Ectodermal cell (in vitro differentiated cells): Measurements from ENCODE around the gene MYLK. TPM values are rescaled to one million over a fixed set of nuclear protein-coding genes. Genes with fewer than 3 reads are reported as not detected.

Experiments used
- H3K27ac ChIP-seq: 2 replicates; pipeline ENCODE4 v1.7.0; 2013; ENCODE audit warnings: mild to moderate bottlenecking, low read depth, low read length; ENCODE audit not compliant: insufficient read depth, poor library complexity, severe bottlenecking
- H3K27me3 ChIP-seq: 2 replicates; pipeline ENCODE4 v1.7.0; 2013; ENCODE audit warnings: mild to moderate bottlenecking, low read length; ENCODE audit not compliant: insufficient read depth, control insufficient read depth, poor library complexity, severe bottlenecking
- H3K36me3 ChIP-seq: one replicate; pipeline ENCODE4 v1.7.0; 2013; ENCODE audit warnings: low read length; ENCODE audit not compliant: control insufficient read depth, insufficient read depth
- H3K4me1 ChIP-seq: one replicate; pipeline ENCODE4 v1.7.0; 2013; ENCODE audit warnings: low read length; ENCODE audit not compliant: control insufficient read depth, insufficient read depth
- H3K4me3 ChIP-seq: 2 replicates; pipeline ENCODE4 v1.7.0; 2013; ENCODE audit warnings: low read depth, low read length, control low read depth; ENCODE audit not compliant: insufficient read depth
- H3K9me3 ChIP-seq: 2 replicates; pipeline ENCODE4 v1.7.0; 2013; ENCODE audit warnings: mild to moderate bottlenecking, low read length, moderate library complexity; ENCODE audit not compliant: control insufficient read depth
- WGBS, 2 experiments: methylation state at CpG; one replicate each; pipeline ENCODE4 v1.1.7; 2013; ENCODE audit warnings: missing lambda C conversion rate in 2 of 2; 5-methylcytosine and 5-hydroxymethylcytosine counted together
- polyA plus RNA-seq, 4 experiments: library from polyadenylated mRNA; stranded (reverse); fragments of 50-300 nt; gene quantifications; one replicate each; pipeline ENCODE4 v1.2.3, GENCODE V29; 2013

MYLK gene
- polyA plus RNA-seq (2013, experiment 1 of 4) = 24.7 TPM
- 36.3 TPM for polyA plus RNA-seq (2013, experiment 2 of 4)
- 22.8 TPM for polyA plus RNA-seq (2013, experiment 3 of 4)
- polyA plus RNA-seq (2013, experiment 4 of 4) = 25.2 TPM

DNA sequence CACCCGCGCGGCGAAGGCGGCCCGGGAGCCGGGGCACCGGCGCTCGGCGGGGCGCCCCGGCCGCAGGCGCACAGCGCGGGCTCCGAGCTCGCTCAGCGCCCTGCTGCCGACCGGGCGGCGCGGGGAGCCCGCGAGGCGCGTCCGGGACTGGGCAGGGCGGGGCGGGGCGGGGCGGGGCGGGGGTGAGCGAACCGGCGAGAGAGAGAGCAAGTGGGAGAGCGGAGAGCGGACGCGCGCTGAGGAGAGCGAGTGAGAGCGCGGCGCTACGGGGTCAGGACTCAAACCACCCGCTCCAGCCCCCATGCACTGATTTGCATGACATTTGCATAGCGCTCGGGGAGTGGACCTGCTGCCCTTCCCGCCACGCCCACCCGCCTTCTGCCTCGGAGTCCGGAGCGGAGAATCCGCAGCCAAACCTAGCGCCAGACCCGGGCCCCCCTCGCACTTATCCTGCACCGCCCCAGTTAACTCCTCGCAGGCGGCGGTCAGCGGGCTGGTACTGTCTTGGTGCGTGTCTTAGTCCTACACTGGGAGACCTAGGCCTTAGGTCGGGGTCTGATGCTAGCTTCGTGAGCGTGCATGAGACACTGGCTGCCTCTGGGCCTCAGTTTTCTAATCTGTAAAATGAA lies at the start of gene MYLK:
TSS of gene MYLK (minus strand) at position 130 of the 629 bp plus-strand sequence. CDS start 90,491 bp downstream, outside the sequence.
- H3K27me3 ChIP-seq = peaks cover 6% of the 10 kb centered on the region
- WGBS, 2 experiments = 1% methylated on average over 70 of the region's 70 CpGs
- peaks cover 23% of the 10 kb centered on the region for H3K4me1 ChIP-seq
- H3K27ac ChIP-seq = peak within 1 kb of the TSS; percentile 16
- H3K36me3 ChIP-seq = no peaks in the 10 kb centered on the region
- no peaks in the 10 kb centered on the region for H3K9me3 ChIP-seq
- peak within 1 kb of the TSS; percentile 77 for H3K4me3 ChIP-seq

DNA sequence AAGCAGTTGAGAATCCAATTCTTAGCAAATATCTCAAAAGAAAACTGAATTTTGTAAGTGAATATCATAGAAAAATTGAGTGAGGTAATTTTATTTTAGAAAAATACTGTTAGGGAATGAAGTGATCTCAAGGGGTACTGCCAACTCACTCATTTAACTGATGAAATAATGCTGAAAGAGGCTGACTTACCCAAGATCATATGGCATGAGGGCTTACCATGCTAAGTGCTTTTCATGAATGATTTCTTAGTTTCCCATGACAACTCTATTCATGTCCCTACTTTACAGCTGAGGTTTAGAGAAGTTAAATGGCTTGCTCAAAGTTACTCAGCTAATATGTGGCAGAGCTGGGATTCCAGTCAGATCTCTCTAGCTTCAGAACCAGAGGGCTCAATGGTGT lies 46.3 kb upstream of the MYLK start:
- H3K27me3 ChIP-seq = no peaks in the 10 kb centered on the region
- no peak overlapping the region for H3K27ac ChIP-seq
- no peaks in the 10 kb centered on the region for H3K9me3 ChIP-seq
- H3K4me3 ChIP-seq = no peak overlapping the region
- H3K36me3 ChIP-seq = peaks cover 16% of the 10 kb centered on the region
- no peaks in the 10 kb centered on the region for H3K4me1 ChIP-seq

DNA sequence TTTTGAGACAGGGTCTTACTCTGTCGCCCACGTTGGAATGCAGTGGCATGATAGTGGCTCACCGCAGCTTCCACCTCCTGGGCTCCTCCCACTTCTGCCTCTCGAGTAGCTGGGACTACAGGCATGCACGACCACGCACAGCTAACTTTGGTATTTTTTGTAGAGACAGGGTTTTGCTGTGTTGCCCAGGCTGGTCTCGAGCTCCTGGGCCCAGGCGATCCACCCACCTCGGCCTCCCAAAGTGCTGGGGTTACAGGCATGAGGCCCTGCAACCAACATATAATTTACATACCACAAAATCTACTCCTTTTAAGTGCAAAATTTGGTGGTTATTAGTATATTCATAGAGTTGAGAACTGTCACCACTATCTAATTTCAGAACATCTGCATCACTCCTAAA lies 45.2 kb upstream of the MYLK start:
- Histone ChIP-seq H3K27me3 (no peaks in the 10 kb centered on the region), H3K4me1 (no peaks in the 10 kb centered on the region), H3K36me3 (peaks cover 16% of the 10 kb centered on the region), H3K27ac (no peak overlapping the region), H3K9me3 (no peaks in the 10 kb centered on the region), H3K4me3 (no peak overlapping the region)
- 91 to 98% methylated on average over 8 to 9 of the region's 9 CpGs for WGBS, 2 experiments

DNA sequence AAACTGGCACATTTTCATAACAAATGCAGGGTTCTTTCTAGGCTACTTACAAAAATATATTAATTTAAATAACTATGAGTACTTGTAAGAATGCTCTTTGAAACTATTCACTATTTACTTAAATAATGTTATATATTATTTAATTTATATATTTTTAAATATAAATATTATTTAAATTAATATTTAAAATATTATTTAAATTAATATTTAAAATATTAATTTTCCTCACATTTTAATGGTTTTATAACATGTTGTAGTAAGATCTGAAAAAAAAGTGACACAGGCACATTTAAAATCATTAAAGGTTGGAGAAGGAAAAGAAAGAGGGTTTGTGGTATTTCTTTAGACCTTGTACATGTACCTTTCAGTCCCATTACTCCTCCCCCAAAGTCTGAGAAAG lies 42.3 kb upstream of the MYLK start:
- no peaks in the 10 kb centered on the region for H3K9me3 ChIP-seq
- no peaks in the 10 kb centered on the region for H3K4me1 ChIP-seq
- H3K4me3 ChIP-seq = no peak overlapping the region
- H3K27ac ChIP-seq = no peak overlapping the region
- peaks cover 24% of the 10 kb centered on the region for H3K36me3 ChIP-seq
- H3K27me3 ChIP-seq = no peaks in the 10 kb centered on the region

GRCh38 chr3:123920868-123921267 lies 36.7 kb upstream of the MYLK start:
- no peaks in the 10 kb centered on the region for H3K4me1 ChIP-seq
- H3K27me3 ChIP-seq = no peaks in the 10 kb centered on the region
- no peaks in the 10 kb centered on the region for H3K9me3 ChIP-seq
- peaks cover 27% of the 10 kb centered on the region for H3K36me3 ChIP-seq
- no peak overlapping the region for H3K4me3 ChIP-seq
- no peak overlapping the region for H3K27ac ChIP-seq

- Histone ChIP-seq H3K27me3 (no peaks in the 10 kb centered on the region), H3K4me3 (no peak overlapping the region), H3K27ac (no peak overlapping the region), H3K36me3 (peaks cover 27% of the 10 kb centered on the region), H3K4me1 (no peaks in the 10 kb centered on the region), H3K9me3 (no peaks in the 10 kb centered on the region)
- WGBS, 2 experiments = 92 to 100% methylated on average over 1 of the region's 1 CpG
Observed at GRCh38 chr3:123920383-123920782, 36.3 kb upstream of the MYLK start.

- Histone ChIP-seq H3K4me1 (no peaks in the 10 kb centered on the region), H3K27me3 (no peaks in the 10 kb centered on the region), H3K4me3 (no peak overlapping the region), H3K9me3 (no peaks in the 10 kb centered on the region), H3K27ac (no peak overlapping the region), H3K36me3 (peaks cover 27% of the 10 kb centered on the region)
- 90 to 91% methylated on average over 3 of the region's 3 CpGs for WGBS, 2 experiments
Observed at GRCh38 chr3:123919353-123919752, 35.2 kb upstream of the MYLK start.

- no peaks in the 10 kb centered on the region for H3K36me3 ChIP-seq
- 86 to 87% methylated on average over 5 of the region's 5 CpGs for WGBS, 2 experiments
- H3K4me3 ChIP-seq = no peak overlapping the region
- no peaks in the 10 kb centered on the region for H3K9me3 ChIP-seq
- no peaks in the 10 kb centered on the region for H3K4me1 ChIP-seq
- H3K27me3 ChIP-seq = no peaks in the 10 kb centered on the region
- no peak overlapping the region for H3K27ac ChIP-seq
Observed at GRCh38 chr3:123914829-123915228, 30.7 kb upstream of the MYLK start.

- Histone ChIP-seq H3K36me3 (no peaks in the 10 kb centered on the region), H3K9me3 (no peaks in the 10 kb centered on the region), H3K27me3 (no peaks in the 10 kb centered on the region), H3K27ac (no peak overlapping the region), H3K4me1 (no peaks in the 10 kb centered on the region), H3K4me3 (no peak overlapping the region)
- WGBS, 2 experiments = 95 to 96% methylated on average over 2 of the region's 2 CpGs
Observed at GRCh38 chr3:123909785-123910184, 25.7 kb upstream of the MYLK start.

DNA sequence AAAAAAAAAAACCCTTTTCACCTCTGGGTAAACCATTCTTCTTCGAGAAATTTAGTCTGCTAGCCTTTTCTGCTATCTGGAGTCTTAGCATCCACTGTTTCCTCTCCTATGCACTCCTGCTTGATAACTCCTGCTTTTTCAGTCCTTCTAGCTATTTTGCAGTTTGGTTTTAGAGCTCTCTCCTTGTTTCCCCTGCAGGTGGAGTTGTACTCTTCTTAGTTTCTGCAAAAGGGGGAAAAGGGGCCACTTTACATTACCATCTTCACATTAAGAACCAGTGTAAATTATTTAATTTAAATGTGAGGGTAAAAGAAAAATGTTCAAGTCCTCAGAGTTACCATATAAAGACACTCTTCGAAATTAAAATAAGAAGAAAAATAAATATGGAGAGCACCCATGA lies 23.6 kb upstream of the MYLK start:
- Histone ChIP-seq H3K27me3 (no peaks in the 10 kb centered on the region), H3K27ac (no peak overlapping the region), H3K36me3 (no peaks in the 10 kb centered on the region), H3K4me3 (no peak overlapping the region), H3K4me1 (no peaks in the 10 kb centered on the region), H3K9me3 (no peaks in the 10 kb centered on the region)
- WGBS, 2 experiments = 86 to 91% methylated on average over 2 of the region's 2 CpGs
